DND-41 (cell line): ENCODE results near the gene RSPH3.

ENCODE experiments used
- EZH2 ChIP-seq: IDR thresholded peaks from 3 replicates; pipeline ENCODE4 v1.6.1; 2012; ENCODE audit warnings: borderline replicate concordance, low read depth, mild to moderate bottlenecking, moderate library complexity, low read length, inconsistent platforms; ENCODE audit not compliant: severe bottlenecking
- TF ChIP-seq, protein P1 (sequence below): IDR thresholded peaks from 2 replicates; pipeline ENCODE4 v1.5.1; 2012; ENCODE audit warnings: borderline replicate concordance, low read length, moderate library complexity, mild to moderate bottlenecking; ENCODE audit not compliant: poor library complexity, severe bottlenecking; ENCODE audit errors: extremely low read depth

DNA sequence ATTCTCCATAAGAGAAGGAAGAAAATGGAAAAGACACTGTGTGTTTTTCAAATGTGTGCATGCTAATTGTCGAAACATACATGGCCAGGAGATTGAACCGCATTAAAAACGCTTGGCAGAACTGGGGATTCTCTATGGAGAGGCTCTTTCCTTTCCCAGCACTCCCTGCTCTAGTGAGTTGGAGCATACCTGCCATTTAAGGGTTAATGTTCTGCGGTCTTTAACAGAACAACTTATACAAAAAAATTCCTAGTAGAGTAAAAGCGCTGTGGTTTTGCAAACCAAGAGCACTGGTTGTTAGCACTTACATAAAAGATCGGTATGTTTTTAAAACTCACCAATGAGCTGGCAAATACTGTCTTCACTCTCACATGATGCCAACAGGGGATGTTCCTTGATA lies 43.2 kb upstream of the RSPH3 start:
- TF ChIP-seq, protein P1, sequence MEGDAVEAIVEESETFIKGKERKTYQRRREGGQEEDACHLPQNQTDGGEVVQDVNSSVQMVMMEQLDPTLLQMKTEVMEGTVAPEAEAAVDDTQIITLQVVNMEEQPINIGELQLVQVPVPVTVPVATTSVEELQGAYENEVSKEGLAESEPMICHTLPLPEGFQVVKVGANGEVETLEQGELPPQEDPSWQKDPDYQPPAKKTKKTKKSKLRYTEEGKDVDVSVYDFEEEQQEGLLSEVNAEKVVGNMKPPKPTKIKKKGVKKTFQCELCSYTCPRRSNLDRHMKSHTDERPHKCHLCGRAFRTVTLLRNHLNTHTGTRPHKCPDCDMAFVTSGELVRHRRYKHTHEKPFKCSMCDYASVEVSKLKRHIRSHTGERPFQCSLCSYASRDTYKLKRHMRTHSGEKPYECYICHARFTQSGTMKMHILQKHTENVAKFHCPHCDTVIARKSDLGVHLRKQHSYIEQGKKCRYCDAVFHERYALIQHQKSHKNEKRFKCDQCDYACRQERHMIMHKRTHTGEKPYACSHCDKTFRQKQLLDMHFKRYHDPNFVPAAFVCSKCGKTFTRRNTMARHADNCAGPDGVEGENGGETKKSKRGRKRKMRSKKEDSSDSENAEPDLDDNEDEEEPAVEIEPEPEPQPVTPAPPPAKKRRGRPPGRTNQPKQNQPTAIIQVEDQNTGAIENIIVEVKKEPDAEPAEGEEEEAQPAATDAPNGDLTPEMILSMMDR = no peak
- no peak for TF ChIP-seq EZH2
